ENCODE data around the gene FAM20B.
"Not testable (repeated sequence)": the region's sequence is repeated elsewhere in the genome, so short reads cannot be mapped to it uniquely, and the experiment has no call there.

Gene FAM20B

GRCh38 chr1:179031284-179031683 lies 5.6 kb downstream of the FAM20B start:
- H3K4me1 ChIP-seq (ENCODE audit: insufficient read depth, insufficient read length), result no peaks in the 10 kb centered on the region
- no peaks in the 10 kb centered on the region for H3K9me3 ChIP-seq (ENCODE audit: insufficient read depth, low read length)
- no peaks in the 10 kb centered on the region for H3K27me3 ChIP-seq (ENCODE audit: insufficient read depth, insufficient read length)
- TF ChIP-seq SUZ12 (IDR thresholded peaks at IDR 0.05; ENCODE audit: extremely low read depth, insufficient read depth, insufficient read length), result no peak
- TF ChIP-seq ZNF274 (IDR thresholded peaks at IDR 0.05; ENCODE audit: low read depth, low read length), result no peak
- TF ChIP-seq YY1 (IDR thresholded peaks at IDR 0.05; ENCODE audit: insufficient read depth, insufficient read length), result no peak
- no peak overlapping the region for H3K9ac ChIP-seq (ENCODE audit: insufficient read length, low read depth)
- DNase-seq (ENCODE audit: low read depth, low spot score), result no peak
- H3K4me3 ChIP-seq (ENCODE audit: insufficient read length, low read depth), result no peak overlapping the region
- no peaks in the 10 kb centered on the region for H3K36me3 ChIP-seq (ENCODE audit: insufficient read depth, insufficient read length, low read length)

DNA sequence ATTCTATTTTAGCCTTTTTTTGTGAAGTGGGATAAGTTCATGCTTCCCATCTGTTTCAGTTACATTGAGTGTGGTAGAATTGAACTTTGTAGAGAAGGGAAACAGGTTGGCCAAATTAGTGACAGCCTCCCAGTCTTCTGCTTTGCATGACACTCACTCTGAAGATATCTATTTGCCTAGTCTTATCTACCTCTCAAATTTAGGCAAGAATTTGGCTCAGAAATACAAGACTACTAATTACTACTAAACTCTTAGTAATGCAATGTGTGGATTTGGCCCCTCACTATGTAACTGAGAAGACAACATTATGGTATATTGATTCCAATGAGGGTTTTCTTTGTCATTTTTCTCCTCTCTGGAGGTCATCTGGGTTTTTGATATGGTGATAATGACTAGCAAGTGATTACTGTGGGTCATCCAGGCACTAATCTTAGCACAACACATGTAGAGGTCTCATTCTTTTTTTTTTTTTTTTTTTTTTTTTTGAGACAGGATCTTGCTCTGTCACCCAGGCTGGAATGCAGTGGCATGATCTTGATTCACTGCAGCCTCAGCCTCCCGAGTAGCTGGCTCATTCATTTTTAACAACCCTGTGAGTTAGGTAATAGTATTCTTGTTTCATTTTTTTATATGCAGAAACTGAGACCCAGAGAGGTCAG lies 6.3 kb downstream of the FAM20B start:
- TF ChIP-seq ZNF274 (IDR thresholded peaks at IDR 0.05; ENCODE audit: low read depth, low read length), result no peak
- TF ChIP-seq YY1 (IDR thresholded peaks at IDR 0.05; ENCODE audit: insufficient read depth, insufficient read length), result no peak
- no peak for TF ChIP-seq SUZ12 (IDR thresholded peaks at IDR 0.05; ENCODE audit: extremely low read depth, insufficient read depth, insufficient read length)
- Histone ChIP-seq H3K9me3 (ENCODE audit: insufficient read depth, low read length) (no peaks in the 10 kb centered on the region), H3K36me3 (ENCODE audit: insufficient read depth, insufficient read length, low read length) (no peaks in the 10 kb centered on the region), H3K4me1 (ENCODE audit: insufficient read depth, insufficient read length) (no peaks in the 10 kb centered on the region), H3K9ac (ENCODE audit: insufficient read length, low read depth) (no peak overlapping the region), H3K27me3 (ENCODE audit: insufficient read depth, insufficient read length) (no peaks in the 10 kb centered on the region), H3K4me3 (ENCODE audit: insufficient read length, low read depth) (no peak overlapping the region)
- no peak for DNase-seq (ENCODE audit: low read depth, low spot score)

GRCh38 chr1:179034720-179035119 lies 9.0 kb downstream of the FAM20B start:
- Histone ChIP-seq H3K36me3 (ENCODE audit: insufficient read depth, insufficient read length, low read length) (no peaks in the 10 kb centered on the region), H3K4me1 (ENCODE audit: insufficient read depth, insufficient read length) (no peaks in the 10 kb centered on the region), H3K4me3 (ENCODE audit: insufficient read length, low read depth) (no peak overlapping the region), H3K9me3 (ENCODE audit: insufficient read depth, low read length) (peaks cover 4% of the 10 kb centered on the region; the same call in 1 of the 2 replicates), H3K9ac (ENCODE audit: insufficient read length, low read depth) (no peak overlapping the region), H3K27me3 (ENCODE audit: insufficient read depth, insufficient read length) (no peaks in the 10 kb centered on the region)
- no peak for DNase-seq (ENCODE audit: low read depth, low spot score)
- no peak for TF ChIP-seq ZNF274 (IDR thresholded peaks at IDR 0.05; ENCODE audit: low read depth, low read length)
- TF ChIP-seq YY1 (IDR thresholded peaks at IDR 0.05; ENCODE audit: insufficient read depth, insufficient read length), result no peak
- no peak for TF ChIP-seq SUZ12 (IDR thresholded peaks at IDR 0.05; ENCODE audit: extremely low read depth, insufficient read depth, insufficient read length)

DNA sequence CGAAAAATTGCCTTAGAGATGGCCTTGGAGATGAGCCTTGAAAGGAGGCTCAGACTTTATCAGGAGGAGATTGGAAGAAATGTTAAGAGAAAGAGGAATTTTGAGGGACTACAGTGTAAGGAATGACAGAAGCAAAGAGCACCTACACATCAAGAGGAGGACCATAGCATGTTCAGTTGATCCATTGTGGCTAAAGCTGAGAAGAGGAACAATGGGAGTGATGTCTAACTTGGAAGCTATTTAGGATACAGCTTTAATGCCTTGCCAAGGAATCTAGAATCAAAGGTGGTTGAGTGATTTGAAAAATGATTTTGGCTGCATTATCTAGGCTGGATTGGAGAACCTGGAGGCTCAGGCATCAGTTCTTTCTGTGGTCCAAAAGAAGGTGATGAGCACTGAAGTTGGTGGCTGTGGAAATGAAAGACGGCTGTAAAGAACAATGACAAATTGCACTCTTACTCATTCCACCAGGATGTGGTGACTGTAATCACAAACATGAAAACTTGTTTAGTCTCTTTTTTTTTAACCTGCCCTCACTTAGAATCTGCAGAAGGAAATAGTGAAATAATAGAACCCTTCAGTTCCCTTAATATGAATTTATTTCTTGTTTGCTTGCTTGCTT lies 11.3 kb downstream of the FAM20B start:
- Histone ChIP-seq H3K4me3 (ENCODE audit: insufficient read length, low read depth) (no peak overlapping the region), H3K27me3 (ENCODE audit: insufficient read depth, insufficient read length) (no peaks in the 10 kb centered on the region), H3K9ac (ENCODE audit: insufficient read length, low read depth) (no peak overlapping the region), H3K36me3 (ENCODE audit: insufficient read depth, insufficient read length, low read length) (peaks cover under 1% of the 10 kb centered on the region), H3K9me3 (ENCODE audit: insufficient read depth, low read length) (peaks cover 17% of the 10 kb centered on the region; the same call in 1 of the 2 replicates), H3K4me1 (ENCODE audit: insufficient read depth, insufficient read length) (no peaks in the 10 kb centered on the region)
- TF ChIP-seq YY1 (IDR thresholded peaks at IDR 0.05; ENCODE audit: insufficient read depth, insufficient read length), result no peak
- no peak for TF ChIP-seq ZNF274 (IDR thresholded peaks at IDR 0.05; ENCODE audit: low read depth, low read length)
- no peak for TF ChIP-seq SUZ12 (IDR thresholded peaks at IDR 0.05; ENCODE audit: extremely low read depth, insufficient read depth, insufficient read length)
- no peak for DNase-seq (ENCODE audit: low read depth, low spot score)

DNA sequence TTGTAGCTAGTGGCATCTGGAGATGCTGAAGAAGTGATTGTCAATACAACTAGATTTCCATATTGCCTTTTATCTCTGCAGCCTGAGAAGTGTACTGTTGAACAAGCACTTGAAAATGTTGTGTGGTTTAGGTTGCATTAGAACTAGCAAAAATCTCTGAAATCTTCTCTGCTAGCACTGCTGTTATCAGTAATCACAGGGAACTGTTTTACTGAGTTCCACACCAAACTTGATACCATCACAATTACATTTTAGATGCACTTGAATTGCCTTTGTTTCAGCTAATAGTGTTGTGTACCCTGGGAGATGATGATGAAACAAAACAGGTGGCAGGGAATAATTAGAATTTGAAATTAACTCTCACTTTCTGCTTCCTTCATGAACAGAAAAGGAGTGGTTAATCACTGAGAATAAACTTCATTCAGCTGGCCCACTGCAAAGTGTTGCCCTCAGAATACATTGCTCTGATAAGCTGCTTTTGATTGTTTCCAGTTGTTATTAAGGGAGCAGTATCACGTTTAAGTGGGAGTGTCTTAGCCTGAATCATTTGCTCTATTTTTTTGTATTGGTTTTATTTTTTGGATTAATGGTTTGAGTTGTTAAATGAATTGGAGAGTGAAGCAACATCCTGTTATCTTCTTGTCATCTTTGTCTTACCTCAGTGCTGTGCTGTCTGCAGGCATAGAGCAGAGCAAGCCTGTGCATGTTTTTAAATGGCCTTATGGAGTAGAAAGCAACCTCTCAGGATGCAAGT lies 13.0 kb downstream of the FAM20B start:
- no peak for DNase-seq (ENCODE audit: low read depth, low spot score)
- Histone ChIP-seq H3K4me1 (ENCODE audit: insufficient read depth, insufficient read length) (no peaks in the 10 kb centered on the region), H3K27me3 (ENCODE audit: insufficient read depth, insufficient read length) (no peaks in the 10 kb centered on the region)

DNA sequence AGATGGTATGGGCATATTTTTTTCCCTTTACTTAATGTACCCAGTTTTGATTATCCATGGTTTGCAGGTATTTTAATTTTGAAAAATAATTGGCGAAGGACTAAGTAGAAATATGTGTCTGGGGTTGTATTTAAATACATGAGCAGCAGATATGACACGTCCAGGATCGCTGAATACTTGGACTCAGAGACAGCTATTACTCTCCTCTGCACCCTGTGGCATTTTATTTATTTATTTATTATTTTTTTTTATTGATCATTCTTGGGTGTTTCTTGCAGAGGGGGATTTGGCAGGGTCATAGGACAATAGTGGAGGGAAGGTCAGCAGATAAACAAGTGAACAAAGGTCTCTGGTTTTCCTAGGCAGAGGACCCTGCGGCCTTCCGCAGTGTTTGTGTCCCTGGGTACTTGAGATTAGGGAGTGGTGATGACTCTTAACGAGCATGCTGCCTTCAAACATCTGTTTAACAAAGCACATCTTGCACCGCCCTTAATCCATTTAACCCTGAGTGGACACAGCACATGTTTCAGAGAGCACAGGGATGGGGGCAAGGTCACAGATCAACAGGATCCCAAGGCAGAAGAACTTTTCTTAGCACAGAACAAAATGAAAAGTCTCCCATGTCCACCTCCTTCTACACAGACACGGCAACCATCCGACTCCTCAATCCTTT lies 13.9 kb downstream of the FAM20B start:
- H3K9me3 ChIP-seq (ENCODE audit: insufficient read depth, low read length), result peaks cover 28% of the 10 kb centered on the region; the same call in 1 of the 2 replicates
- H3K4me1 ChIP-seq (ENCODE audit: insufficient read depth, insufficient read length); H3K9ac ChIP-seq (ENCODE audit: insufficient read length, low read depth); DNase-seq (ENCODE audit: low read depth, low spot score); H3K4me3 ChIP-seq (ENCODE audit: insufficient read length, low read depth); H3K27me3 ChIP-seq (ENCODE audit: insufficient read depth, insufficient read length): not testable (repeated sequence)
- H3K36me3 ChIP-seq (ENCODE audit: insufficient read depth, insufficient read length, low read length), result peaks cover 15% of the 10 kb centered on the region

More for the DNA sequence above, 13.0 kb downstream of the FAM20B start:
- Histone ChIP-seq H3K9ac (ENCODE audit: insufficient read length, low read depth) (no peak overlapping the region), H3K4me3 (ENCODE audit: insufficient read length, low read depth) (no peak overlapping the region), H3K36me3 (ENCODE audit: insufficient read depth, insufficient read length, low read length) (peaks cover 8% of the 10 kb centered on the region), H3K9me3 (ENCODE audit: insufficient read depth, low read length) (peaks cover 28% of the 10 kb centered on the region; the same call in 1 of the 2 replicates)
- no peak for TF ChIP-seq ZNF274 (IDR thresholded peaks at IDR 0.05; ENCODE audit: low read depth, low read length)
- no peak for TF ChIP-seq YY1 (IDR thresholded peaks at IDR 0.05; ENCODE audit: insufficient read depth, insufficient read length)
- no peak for TF ChIP-seq SUZ12 (IDR thresholded peaks at IDR 0.05; ENCODE audit: extremely low read depth, insufficient read depth, insufficient read length)

DNA sequence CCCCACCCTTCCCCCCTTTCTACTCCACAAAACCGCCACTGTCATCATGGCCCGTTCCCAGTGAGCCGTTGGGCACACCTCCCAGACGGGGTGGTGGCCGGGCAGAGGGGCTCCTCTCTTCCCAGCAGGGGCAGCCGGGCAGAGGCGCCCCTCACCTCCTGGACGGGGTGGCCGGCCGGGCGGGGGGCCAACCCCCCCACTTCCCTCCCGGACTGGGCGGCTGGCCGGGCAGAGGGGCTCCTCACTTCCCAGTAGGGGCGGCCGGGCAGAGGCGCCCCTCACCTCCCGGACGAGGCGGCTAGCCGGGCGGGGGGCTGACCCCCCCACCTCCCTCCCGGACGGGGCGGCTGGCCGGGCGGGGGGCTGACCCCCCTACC lies 14.5 kb downstream of the FAM20B start:
- not testable (repeated sequence) for H3K4me1 ChIP-seq (ENCODE audit: insufficient read depth, insufficient read length); DNase-seq (ENCODE audit: low read depth, low spot score); H3K27me3 ChIP-seq (ENCODE audit: insufficient read depth, insufficient read length); H3K9ac ChIP-seq (ENCODE audit: insufficient read length, low read depth); H3K4me3 ChIP-seq (ENCODE audit: insufficient read length, low read depth)
- Histone ChIP-seq H3K36me3 (ENCODE audit: insufficient read depth, insufficient read length, low read length) (peaks cover 15% of the 10 kb centered on the region), H3K9me3 (ENCODE audit: insufficient read depth, low read length) (peaks cover 28% of the 10 kb centered on the region; the same call in 1 of the 2 replicates)

All from NT2/D1 (cell line).